Astrocyte of the cerebellum (primary cell): ENCODE results near the gene ABCC5.

ENCODE experiments used
- DNase-seq: peaks from one replicate; pipeline ENCODE4 v3.0.0-alpha.2; 2011; ENCODE audit warnings: low read depth
- H3K4me3 ChIP-seq: 2 replicates; pipeline ENCODE4 v1.5.1; 2011; ENCODE audit warnings: mild to moderate bottlenecking, low read depth, low read length, moderate library complexity
- in situ Hi-C: cut with HindIII; loops from 2 replicates; pipeline ENCODE4 v1.10.0; 2017; ENCODE audit warnings: low sequenced_read_pairs
- TF ChIP-seq, protein P1 (sequence below): IDR thresholded peaks from 2 replicates; pipeline ENCODE4 v1.5.1; 2012; ENCODE audit warnings: low read length, low read depth, moderate library complexity, mild to moderate bottlenecking; ENCODE audit errors: missing control alignments

ABCC5 gene

DNA sequence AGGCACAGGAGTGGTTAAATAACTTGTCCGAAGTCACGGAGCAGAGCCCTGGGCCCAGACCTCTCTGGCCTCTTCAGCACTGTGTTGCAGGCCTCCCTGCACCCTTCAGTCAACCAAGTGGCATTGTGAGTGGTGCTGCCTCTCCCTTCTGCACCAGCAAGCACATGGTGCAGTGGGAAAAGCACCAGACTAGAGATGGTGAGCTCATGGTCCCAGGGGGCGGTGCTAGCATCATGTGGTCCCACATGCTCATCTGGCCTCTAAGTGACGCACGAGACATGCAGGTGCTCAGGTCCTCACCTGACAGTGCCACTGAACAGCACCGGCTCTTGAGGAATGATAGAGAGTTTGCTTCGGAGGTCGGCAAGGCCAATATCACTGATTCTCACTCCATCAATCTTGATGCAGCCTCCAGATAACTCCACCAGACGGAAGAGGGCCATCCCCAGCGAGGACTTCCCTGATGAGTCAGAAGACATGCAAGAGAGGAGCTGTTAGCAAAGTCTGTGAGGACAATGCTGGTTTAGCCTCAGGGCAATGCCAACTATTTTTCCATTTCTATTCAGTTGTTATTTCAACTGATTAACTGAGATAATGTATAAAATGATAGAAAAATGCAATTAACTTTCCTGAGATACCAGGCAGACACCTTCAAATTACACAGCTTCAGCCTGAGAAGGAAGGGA lies 79.9 kb downstream of the ABCC5 start:
- TF ChIP-seq, protein P1, sequence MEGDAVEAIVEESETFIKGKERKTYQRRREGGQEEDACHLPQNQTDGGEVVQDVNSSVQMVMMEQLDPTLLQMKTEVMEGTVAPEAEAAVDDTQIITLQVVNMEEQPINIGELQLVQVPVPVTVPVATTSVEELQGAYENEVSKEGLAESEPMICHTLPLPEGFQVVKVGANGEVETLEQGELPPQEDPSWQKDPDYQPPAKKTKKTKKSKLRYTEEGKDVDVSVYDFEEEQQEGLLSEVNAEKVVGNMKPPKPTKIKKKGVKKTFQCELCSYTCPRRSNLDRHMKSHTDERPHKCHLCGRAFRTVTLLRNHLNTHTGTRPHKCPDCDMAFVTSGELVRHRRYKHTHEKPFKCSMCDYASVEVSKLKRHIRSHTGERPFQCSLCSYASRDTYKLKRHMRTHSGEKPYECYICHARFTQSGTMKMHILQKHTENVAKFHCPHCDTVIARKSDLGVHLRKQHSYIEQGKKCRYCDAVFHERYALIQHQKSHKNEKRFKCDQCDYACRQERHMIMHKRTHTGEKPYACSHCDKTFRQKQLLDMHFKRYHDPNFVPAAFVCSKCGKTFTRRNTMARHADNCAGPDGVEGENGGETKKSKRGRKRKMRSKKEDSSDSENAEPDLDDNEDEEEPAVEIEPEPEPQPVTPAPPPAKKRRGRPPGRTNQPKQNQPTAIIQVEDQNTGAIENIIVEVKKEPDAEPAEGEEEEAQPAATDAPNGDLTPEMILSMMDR = no peak
- in situ Hi-C loops = no loop called here
- H3K4me3 ChIP-seq = no peak overlapping the region
- no peak for DNase-seq

GRCh38 chr3:183933160-183933559 lies 84.5 kb downstream of the ABCC5 start:
- DNase-seq = no peak
- TF ChIP-seq, protein P1 = no peak
- in situ Hi-C loops = no loop called here
- no peak overlapping the region for H3K4me3 ChIP-seq

- TF ChIP-seq, protein P1 = no peak
- DNase-seq = no peak
- no peak overlapping the region for H3K4me3 ChIP-seq
- in situ Hi-C loops = no loop called here
These were observed 85.8 kb downstream of the ABCC5 start for GRCh38 chr3:183931881-183932280.

GRCh38 chr3:183930086-183930485 lies 87.6 kb downstream of the ABCC5 start:
- DNase-seq = no peak
- no peak overlapping the region for H3K4me3 ChIP-seq

DNA sequence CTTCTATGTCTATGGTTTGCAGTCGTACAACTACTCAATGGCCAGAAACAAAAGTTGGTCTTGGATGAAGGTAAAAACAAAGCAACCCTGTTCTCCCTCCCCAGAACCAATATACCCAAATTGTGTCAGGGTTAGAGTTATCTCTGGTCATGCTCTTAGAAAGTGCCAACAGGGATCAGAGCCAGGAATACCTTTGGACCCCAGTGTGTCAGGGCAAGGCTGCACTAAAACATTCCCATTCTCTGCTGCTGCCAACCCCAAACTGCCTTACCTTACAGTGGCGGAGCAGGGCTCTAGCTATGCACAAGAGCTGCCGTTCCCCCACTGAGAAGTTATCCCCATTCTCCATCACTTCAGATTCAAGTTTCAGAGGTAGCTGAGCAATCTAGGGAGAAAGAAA lies 90.6 kb downstream of the ABCC5 start:
- TF ChIP-seq, protein P1 = no peak
- no peak overlapping the region for H3K4me3 ChIP-seq
- in situ Hi-C loops = no loop called here
- no peak for DNase-seq

More at GRCh38 chr3:183930086-183930485, 87.6 kb downstream of the ABCC5 start:
- in situ Hi-C loops = no loop called here
- TF ChIP-seq, protein P1 = no peak

DNA sequence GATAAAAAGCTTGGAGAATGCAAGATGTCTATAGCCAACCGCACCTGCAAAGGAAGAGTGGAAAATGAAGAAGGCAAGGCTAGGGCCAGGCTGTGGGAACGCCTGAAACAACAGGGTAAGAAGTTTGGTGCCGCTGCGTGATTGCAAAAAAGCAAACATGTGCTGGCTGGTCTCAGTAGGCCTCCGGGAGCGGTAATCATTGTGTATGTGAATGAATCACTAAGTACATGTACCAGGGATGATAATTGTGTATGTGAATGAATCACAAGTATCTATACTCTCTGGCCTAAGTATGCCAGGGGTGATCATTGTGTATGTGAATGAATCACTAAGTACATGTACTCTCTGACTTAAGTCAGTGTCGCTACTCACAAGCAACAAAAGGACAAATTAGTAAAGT lies 92.7 kb downstream of the ABCC5 start:
- H3K4me3 ChIP-seq = no peak overlapping the region
- TF ChIP-seq, protein P1 = no peak
- in situ Hi-C loops = no loop called here
- no peak for DNase-seq

- no peak for DNase-seq
- TF ChIP-seq, protein P1 = no peak
- H3K4me3 ChIP-seq = no peak overlapping the region
- in situ Hi-C loops = no loop called here
These were observed 93.1 kb downstream of the ABCC5 start for GRCh38 chr3:183924543-183924942.
